ENCODE results near the gene LRRC71. TPM values are rescaled to one million over a fixed set of nuclear protein-coding genes. Genes with fewer than 3 reads are reported as not detected.

LRRC71 gene
- total and polyA plus RNA-seq, 4 donors, result 0.30 to 8.5 (median 6.2) TPM

GRCh38 chr1:156951371-156951770 is 30.9 kb downstream of the LRRC71 start:
- H3K9me3 ChIP-seq (ENCODE audit: control insufficient read depth, insufficient read depth, low read length), result no peaks in the 10 kb centered on the region
- H3K4me3 ChIP-seq (ENCODE audit: low read depth, low read length), result no peak overlapping the region
- no peak for DNase-seq (ENCODE audit: low read depth in 4 of 6, low spot score in 6 of 6)
- H3K27me3 ChIP-seq (ENCODE audit: control insufficient read depth, insufficient read depth, low read length), result no peaks in the 10 kb centered on the region
- 98% methylated on average over 5 of the region's 5 CpGs for whole genome bisulfite sequencing (ENCODE audit: insufficient coverage)
- no peak overlapping the region for H3K27ac ChIP-seq (ENCODE audit: low read depth, low read length)
- no peaks in the 10 kb centered on the region for H3K4me1 ChIP-seq (ENCODE audit: control insufficient read depth, insufficient read depth, low read length)
- H3K36me3 ChIP-seq (ENCODE audit: control insufficient read depth, insufficient read depth, low read length), result peaks cover 80% of the 10 kb centered on the region

GRCh38 chr1:156953571-156953970 is 33.1 kb downstream of the LRRC71 start:
- no peaks in the 10 kb centered on the region for H3K9me3 ChIP-seq (ENCODE audit: control insufficient read depth, insufficient read depth, low read length)
- no peaks in the 10 kb centered on the region for H3K27me3 ChIP-seq (ENCODE audit: control insufficient read depth, insufficient read depth, low read length)
- no peaks in the 10 kb centered on the region for H3K4me1 ChIP-seq (ENCODE audit: control insufficient read depth, insufficient read depth, low read length)
- no peak overlapping the region for H3K4me3 ChIP-seq (ENCODE audit: low read depth, low read length)
- peaks cover 77% of the 10 kb centered on the region for H3K36me3 ChIP-seq (ENCODE audit: control insufficient read depth, insufficient read depth, low read length)
- WGBS (ENCODE audit: insufficient coverage), result no CpG with 5 or more reads among the region's 2 CpGs
- no peak for DNase-seq (ENCODE audit: low read depth in 4 of 6, low spot score in 6 of 6)
- no peak overlapping the region for H3K27ac ChIP-seq (ENCODE audit: low read depth, low read length)

- Histone ChIP-seq H3K4me1 (ENCODE audit: control insufficient read depth, insufficient read depth, low read length) (no peaks in the 10 kb centered on the region), H3K27ac (ENCODE audit: low read depth, low read length) (no peak overlapping the region), H3K9me3 (ENCODE audit: control insufficient read depth, insufficient read depth, low read length) (no peaks in the 10 kb centered on the region), H3K4me3 (ENCODE audit: low read depth, low read length) (no peak overlapping the region), H3K27me3 (ENCODE audit: control insufficient read depth, insufficient read depth, low read length) (no peaks in the 10 kb centered on the region), H3K36me3 (ENCODE audit: control insufficient read depth, insufficient read depth, low read length) (peaks cover 84% of the 10 kb centered on the region)
- DNase-seq (ENCODE audit: low read depth in 4 of 6, low spot score in 6 of 6), result no peak
- WGBS (ENCODE audit: insufficient coverage), result 98% methylated on average over 9 of the region's 10 CpGs
These were observed 35.9 kb downstream of the LRRC71 start for GRCh38 chr1:156956333-156956732.

- Histone ChIP-seq H3K36me3 (ENCODE audit: control insufficient read depth, insufficient read depth, low read length) (peaks cover 87% of the 10 kb centered on the region), H3K27ac (ENCODE audit: low read depth, low read length) (no peak overlapping the region), H3K27me3 (ENCODE audit: control insufficient read depth, insufficient read depth, low read length) (no peaks in the 10 kb centered on the region), H3K9me3 (ENCODE audit: control insufficient read depth, insufficient read depth, low read length) (no peaks in the 10 kb centered on the region), H3K4me3 (ENCODE audit: low read depth, low read length) (no peak overlapping the region), H3K4me1 (ENCODE audit: control insufficient read depth, insufficient read depth, low read length) (no peaks in the 10 kb centered on the region)
- DNase-seq (ENCODE audit: low read depth in 4 of 6, low spot score in 6 of 6), result no peak
- WGBS (ENCODE audit: insufficient coverage), result no CpG with 5 or more reads among the region's 3 CpGs
These were observed 37.2 kb downstream of the LRRC71 start for GRCh38 chr1:156957634-156958033.

- no peaks in the 10 kb centered on the region for H3K9me3 ChIP-seq (ENCODE audit: control insufficient read depth, insufficient read depth, low read length)
- DNase-seq (ENCODE audit: low read depth in 4 of 6, low spot score in 6 of 6), result no peak
- H3K4me1 ChIP-seq (ENCODE audit: control insufficient read depth, insufficient read depth, low read length), result no peaks in the 10 kb centered on the region
- no CpG with 5 or more reads among the region's 2 CpGs for WGBS (ENCODE audit: insufficient coverage)
- no peaks in the 10 kb centered on the region for H3K27me3 ChIP-seq (ENCODE audit: control insufficient read depth, insufficient read depth, low read length)
- no peak overlapping the region for H3K27ac ChIP-seq (ENCODE audit: low read depth, low read length)
- H3K4me3 ChIP-seq (ENCODE audit: low read depth, low read length), result no peak overlapping the region
- H3K36me3 ChIP-seq (ENCODE audit: control insufficient read depth, insufficient read depth, low read length), result peaks cover 87% of the 10 kb centered on the region
These were observed 37.8 kb downstream of the LRRC71 start for GRCh38 chr1:156958247-156958714.

- Histone ChIP-seq H3K9me3 (ENCODE audit: control insufficient read depth, insufficient read depth, low read length) (no peaks in the 10 kb centered on the region), H3K27ac (ENCODE audit: low read depth, low read length) (no peak overlapping the region), H3K36me3 (ENCODE audit: control insufficient read depth, insufficient read depth, low read length) (peaks cover 86% of the 10 kb centered on the region), H3K27me3 (ENCODE audit: control insufficient read depth, insufficient read depth, low read length) (no peaks in the 10 kb centered on the region), H3K4me1 (ENCODE audit: control insufficient read depth, insufficient read depth, low read length) (no peaks in the 10 kb centered on the region), H3K4me3 (ENCODE audit: low read depth, low read length) (no peak overlapping the region)
- peak in 1 of 6 donors; percentile 1 for DNase-seq (ENCODE audit: low read depth in 4 of 6, low spot score in 6 of 6)
- WGBS (ENCODE audit: insufficient coverage), result 100% methylated on average over 1 of the region's 2 CpGs
These were observed 39.0 kb downstream of the LRRC71 start for GRCh38 chr1:156959414-156959813.

- 95% methylated on average over 6 of the region's 6 CpGs for WGBS (ENCODE audit: insufficient coverage)
- no peaks in the 10 kb centered on the region for H3K27me3 ChIP-seq (ENCODE audit: control insufficient read depth, insufficient read depth, low read length)
- peaks cover 85% of the 10 kb centered on the region for H3K36me3 ChIP-seq (ENCODE audit: control insufficient read depth, insufficient read depth, low read length)
- H3K4me3 ChIP-seq (ENCODE audit: low read depth, low read length), result no peak overlapping the region
- DNase-seq (ENCODE audit: low read depth in 4 of 6, low spot score in 6 of 6), result no peak
- no peak overlapping the region for H3K27ac ChIP-seq (ENCODE audit: low read depth, low read length)
- no peaks in the 10 kb centered on the region for H3K4me1 ChIP-seq (ENCODE audit: control insufficient read depth, insufficient read depth, low read length)
- H3K9me3 ChIP-seq (ENCODE audit: control insufficient read depth, insufficient read depth, low read length), result no peaks in the 10 kb centered on the region
These were observed 39.5 kb downstream of the LRRC71 start for GRCh38 chr1:156959925-156960324.

- WGBS (ENCODE audit: insufficient coverage), result 33% methylated on average over 2 of the region's 4 CpGs
- H3K27me3 ChIP-seq (ENCODE audit: control insufficient read depth, insufficient read depth, low read length), result no peaks in the 10 kb centered on the region
- no peaks in the 10 kb centered on the region for H3K4me1 ChIP-seq (ENCODE audit: control insufficient read depth, insufficient read depth, low read length)
- no peak overlapping the region for H3K4me3 ChIP-seq (ENCODE audit: low read depth, low read length)
- H3K27ac ChIP-seq (ENCODE audit: low read depth, low read length), result no peak overlapping the region
- H3K36me3 ChIP-seq (ENCODE audit: control insufficient read depth, insufficient read depth, low read length), result peaks cover 69% of the 10 kb centered on the region
- DNase-seq (ENCODE audit: low read depth in 4 of 6, low spot score in 6 of 6), result no peak
- H3K9me3 ChIP-seq (ENCODE audit: control insufficient read depth, insufficient read depth, low read length), result no peaks in the 10 kb centered on the region
These were observed 41.3 kb downstream of the LRRC71 start for GRCh38 chr1:156961709-156962108.

GRCh38 chr1:156963621-156964020 is 43.2 kb downstream of the LRRC71 start:
- Histone ChIP-seq H3K27ac (ENCODE audit: low read depth, low read length) (no peak overlapping the region), H3K36me3 (ENCODE audit: control insufficient read depth, insufficient read depth, low read length) (peaks cover 58% of the 10 kb centered on the region), H3K27me3 (ENCODE audit: control insufficient read depth, insufficient read depth, low read length) (no peaks in the 10 kb centered on the region), H3K9me3 (ENCODE audit: control insufficient read depth, insufficient read depth, low read length) (no peaks in the 10 kb centered on the region), H3K4me3 (ENCODE audit: low read depth, low read length) (no peak overlapping the region), H3K4me1 (ENCODE audit: control insufficient read depth, insufficient read depth, low read length) (no peaks in the 10 kb centered on the region)
- 59% methylated on average over 3 of the region's 3 CpGs for WGBS (ENCODE audit: insufficient coverage)
- DNase-seq (ENCODE audit: low read depth in 4 of 6, low spot score in 6 of 6), result no peak

- Histone ChIP-seq H3K27me3 (ENCODE audit: control insufficient read depth, insufficient read depth, low read length) (no peaks in the 10 kb centered on the region), H3K4me1 (ENCODE audit: control insufficient read depth, insufficient read depth, low read length) (no peaks in the 10 kb centered on the region), H3K4me3 (ENCODE audit: low read depth, low read length) (no peak overlapping the region), H3K27ac (ENCODE audit: low read depth, low read length) (no peak overlapping the region), H3K9me3 (ENCODE audit: control insufficient read depth, insufficient read depth, low read length) (no peaks in the 10 kb centered on the region), H3K36me3 (ENCODE audit: control insufficient read depth, insufficient read depth, low read length) (peaks cover 55% of the 10 kb centered on the region)
- DNase-seq (ENCODE audit: low read depth in 4 of 6, low spot score in 6 of 6), result no peak
- 100% methylated on average over 1 of the region's 2 CpGs for WGBS (ENCODE audit: insufficient coverage)
These were observed 44.0 kb downstream of the LRRC71 start for GRCh38 chr1:156964441-156964840.

Data from spinal cord (tissue), 10 donors.